Stimulated activated CD8-positive, alpha-beta memory T cell treated with anti-CD3 and anti-CD28 coated beads, Interleukin-7, amount 100 ng/mL, for 4 hours (primary cell): ENCODE measurements around the gene ANKS1B.
"Not testable (repeated sequence)": the region's sequence is repeated elsewhere in the genome, so short reads cannot be mapped to it uniquely, and the experiment has no call there.

Source experiments
- DNase-seq, 2 donors: peaks; one replicate each; pipeline ENCODE4 v3.0.0-alpha.2; 2020; ENCODE audit warnings: low read depth in 2 of 2

The ANKS1B gene

GRCh38 chr12:99706736-99707473 is 277.8 kb downstream of the ANKS1B start:
- DNase-seq: no peak

- no peak for DNase-seq
Measured at GRCh38 chr12:99704458-99704857, 280.3 kb downstream of the ANKS1B start.

GRCh38 chr12:99704036-99704435 is 280.7 kb downstream of the ANKS1B start:
- DNase-seq: no peak

- no peak for DNase-seq
Measured at GRCh38 chr12:99700032-99700431, 284.7 kb downstream of the ANKS1B start.

GRCh38 chr12:99695050-99695449 is 289.7 kb downstream of the ANKS1B start:
- DNase-seq: no peak

- no peak for DNase-seq
Measured at GRCh38 chr12:99686142-99686541, 298.6 kb downstream of the ANKS1B start.

- DNase-seq: no peak
Measured at GRCh38 chr12:99680276-99680675, 304.5 kb downstream of the ANKS1B start.

GRCh38 chr12:99670635-99671034 is 314.1 kb downstream of the ANKS1B start:
- no peak for DNase-seq

- no peak for DNase-seq
Measured at GRCh38 chr12:99658671-99659349, 325.9 kb downstream of the ANKS1B start.

GRCh38 chr12:99649551-99649950 is 335.2 kb downstream of the ANKS1B start:
- no peak for DNase-seq

- no peak for DNase-seq
Measured at GRCh38 chr12:99648183-99648582, 336.6 kb downstream of the ANKS1B start.

GRCh38 chr12:99647453-99647852 is 337.3 kb downstream of the ANKS1B start, which contains the start of gene GARIN6:
GARIN6 (plus strand) TSS chr12:99647753; CDS start chr12:99648175, 422 bp downstream.
- no peak for DNase-seq

GRCh38 chr12:99644629-99645028 is 340.1 kb downstream of the ANKS1B start:
- DNase-seq: no peak

GRCh38 chr12:99627459-99627858 is 357.3 kb downstream of the ANKS1B start:
- DNase-seq: no peak

- DNase-seq: not testable (repeated sequence)
Measured at GRCh38 chr12:99624591-99624990, 360.1 kb downstream of the ANKS1B start.

GRCh38 chr12:99620159-99620479 is 364.6 kb downstream of the ANKS1B start:
- no peak for DNase-seq

GRCh38 chr12:99619389-99620158 is 365.2 kb downstream of the ANKS1B start:
- DNase-seq: no peak

- no peak for DNase-seq
Measured at GRCh38 chr12:99618657-99619056, 366.1 kb downstream of the ANKS1B start.

- DNase-seq: no peak
Measured at GRCh38 chr12:99611599-99611998, 373.1 kb downstream of the ANKS1B start.

GRCh38 chr12:99611117-99611516 is 373.6 kb downstream of the ANKS1B start:
- DNase-seq: no peak

GRCh38 chr12:99609455-99610181 is 375.1 kb downstream of the ANKS1B start:
- no peak for DNase-seq

- no peak for DNase-seq
Measured at GRCh38 chr12:99600388-99600787, 384.3 kb downstream of the ANKS1B start.
